Measurements from ENCODE around the gene SH3BP4.
A peak's percentile ranks its signal among the peaks of the same experiment; 100 is the strongest.
"Not testable (repeated sequence)": the region's sequence is repeated elsewhere in the genome, so short reads cannot be mapped to it uniquely, and the experiment has no call there.

SH3BP4 gene

DNA sequence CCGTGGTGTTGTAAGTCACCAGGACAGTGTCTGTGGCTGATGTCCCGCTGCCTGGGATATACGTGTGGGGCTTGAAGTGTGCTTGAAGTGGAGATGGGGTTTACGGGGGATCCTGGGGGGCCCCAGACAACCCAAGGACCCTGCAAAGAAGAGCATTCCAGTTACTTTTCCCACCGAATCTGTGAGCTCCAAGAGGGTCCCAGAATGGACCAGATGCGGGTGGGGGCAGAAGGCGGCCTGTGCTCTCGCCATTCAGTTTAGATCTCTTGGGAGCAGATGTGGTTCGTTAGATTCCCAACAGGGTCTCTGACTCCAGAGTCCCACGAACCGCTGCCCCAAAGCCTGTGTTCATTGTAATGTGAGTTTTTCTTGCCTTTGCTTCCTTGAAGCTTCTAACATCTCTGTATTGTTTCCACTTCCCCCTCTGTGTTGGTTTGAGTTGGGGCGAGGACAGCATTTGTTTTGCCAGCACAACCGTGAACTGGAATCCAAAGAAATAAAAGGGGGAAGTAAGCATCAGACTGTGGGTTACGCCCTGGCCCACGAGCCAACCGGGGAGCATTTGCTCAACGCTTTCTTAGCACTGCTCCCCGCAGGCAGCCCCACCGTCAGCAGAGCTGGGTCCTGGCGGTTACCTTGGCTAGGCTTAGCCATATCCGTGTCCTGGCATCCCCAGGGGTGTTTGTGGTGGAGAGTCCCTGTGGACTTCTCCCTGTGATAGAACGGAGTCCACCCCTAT lies 92.1 kb downstream of the SH3BP4 start:
- DNase-seq: peak; percentile 66

DNA sequence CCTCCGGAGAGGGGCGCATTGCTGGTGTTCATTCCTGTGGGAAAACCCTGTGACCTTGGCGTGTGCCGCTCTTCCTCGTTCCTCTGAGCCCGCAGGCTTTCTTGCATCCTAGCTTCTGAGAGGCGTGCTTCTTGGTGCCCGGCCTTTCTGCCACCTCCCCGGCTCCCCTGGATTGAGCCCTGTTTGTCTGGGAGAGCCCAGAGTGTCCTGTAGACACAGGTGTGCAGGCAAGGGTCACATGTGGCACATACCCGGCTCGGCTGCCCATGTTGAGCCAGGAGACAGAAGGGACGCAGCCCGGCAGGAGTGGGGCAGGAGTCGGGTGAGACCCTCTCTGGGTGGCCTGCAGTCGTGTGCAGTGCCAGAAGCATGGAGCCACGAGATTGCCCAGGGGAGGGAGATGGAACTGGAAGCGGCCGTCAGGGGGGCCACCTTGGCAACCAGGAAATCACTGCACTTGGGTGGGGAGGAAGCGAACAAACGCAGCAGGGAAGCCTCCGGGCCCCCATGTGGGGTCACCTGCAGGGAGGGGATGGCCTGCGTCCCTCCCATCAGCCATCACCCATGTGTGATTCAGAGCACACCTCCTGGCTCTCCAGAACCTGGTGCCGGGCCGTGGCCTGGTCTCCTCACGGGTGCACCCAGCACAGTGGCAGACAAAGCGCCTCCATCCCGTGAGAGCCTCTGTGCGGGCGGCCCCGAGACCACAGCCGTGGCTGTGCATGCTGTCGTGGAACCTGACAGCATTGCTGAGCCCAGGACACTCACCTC lies 92.9 kb downstream of the SH3BP4 start:
- no peak for DNase-seq

DNA sequence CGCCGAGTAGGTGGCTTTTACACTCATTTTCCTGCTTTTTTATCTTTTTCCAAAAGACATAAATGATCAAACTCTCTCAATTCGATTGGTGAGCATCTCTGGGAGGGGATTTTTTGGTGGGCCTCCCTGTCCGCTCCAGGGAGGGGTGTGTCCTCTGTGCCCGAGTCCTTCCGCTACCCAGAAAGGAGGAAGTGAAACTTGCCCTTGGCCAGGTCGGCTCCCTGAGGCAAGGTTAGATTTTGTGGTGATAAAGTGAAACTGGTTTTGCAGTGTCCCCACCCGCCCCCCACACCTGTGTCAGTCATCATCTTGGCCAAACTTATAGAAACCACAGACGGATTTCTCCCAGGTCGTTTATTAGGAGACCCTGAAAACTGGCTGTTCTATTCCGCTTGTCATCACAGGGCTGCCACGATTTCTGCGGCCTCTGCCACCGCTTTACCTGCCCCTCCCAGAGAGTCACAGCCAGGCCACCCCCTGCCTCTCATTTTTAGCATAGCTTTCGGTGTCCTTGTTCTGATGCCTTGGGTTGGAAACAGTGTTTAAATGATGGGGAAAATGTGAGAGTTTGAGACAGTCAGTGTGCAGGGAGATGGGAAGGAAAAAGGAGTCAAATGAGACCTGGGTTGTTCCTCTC lies 93.6 kb downstream of the SH3BP4 start:
- DNase-seq: no peak

DNA sequence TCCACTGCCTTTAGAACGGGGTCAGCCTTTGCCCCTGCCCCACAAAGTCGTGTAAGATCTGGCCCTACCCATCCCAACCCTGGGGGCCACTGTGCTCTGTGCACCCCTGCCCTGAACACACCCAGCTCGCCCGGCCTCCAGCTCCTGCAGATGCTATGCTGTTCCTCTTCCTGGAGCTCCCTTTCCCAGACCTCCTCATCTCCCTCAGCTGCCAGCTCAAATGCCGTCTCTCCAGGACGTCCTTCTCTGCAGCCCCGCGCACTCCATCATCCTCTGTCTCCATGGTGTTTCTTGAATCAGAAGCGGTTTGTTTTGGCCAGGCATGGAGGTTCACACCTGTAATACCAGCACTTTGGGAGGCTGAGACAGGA lies 94.1 kb downstream of the SH3BP4 start:
- DNase-seq: no peak

DNA sequence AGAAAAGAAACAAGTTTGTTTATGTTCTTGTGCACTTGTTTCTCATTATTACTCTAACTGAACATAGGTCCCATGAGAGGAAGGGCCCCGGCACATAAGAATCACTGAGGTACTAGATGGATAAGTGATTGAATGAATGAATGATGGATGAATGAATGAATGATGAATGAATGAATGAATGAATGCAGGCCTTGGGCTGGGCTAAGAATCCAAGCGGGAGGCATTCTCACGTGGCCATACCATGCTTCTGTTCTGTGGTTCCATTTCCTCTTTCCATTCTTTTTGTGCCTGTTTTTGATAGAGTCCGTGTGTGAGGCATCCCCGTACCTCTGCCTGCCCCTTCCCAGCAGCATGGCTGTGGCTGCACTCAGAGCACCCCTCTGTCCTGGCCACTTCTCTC lies 94.8 kb downstream of the SH3BP4 start:
- no peak for DNase-seq

DNA sequence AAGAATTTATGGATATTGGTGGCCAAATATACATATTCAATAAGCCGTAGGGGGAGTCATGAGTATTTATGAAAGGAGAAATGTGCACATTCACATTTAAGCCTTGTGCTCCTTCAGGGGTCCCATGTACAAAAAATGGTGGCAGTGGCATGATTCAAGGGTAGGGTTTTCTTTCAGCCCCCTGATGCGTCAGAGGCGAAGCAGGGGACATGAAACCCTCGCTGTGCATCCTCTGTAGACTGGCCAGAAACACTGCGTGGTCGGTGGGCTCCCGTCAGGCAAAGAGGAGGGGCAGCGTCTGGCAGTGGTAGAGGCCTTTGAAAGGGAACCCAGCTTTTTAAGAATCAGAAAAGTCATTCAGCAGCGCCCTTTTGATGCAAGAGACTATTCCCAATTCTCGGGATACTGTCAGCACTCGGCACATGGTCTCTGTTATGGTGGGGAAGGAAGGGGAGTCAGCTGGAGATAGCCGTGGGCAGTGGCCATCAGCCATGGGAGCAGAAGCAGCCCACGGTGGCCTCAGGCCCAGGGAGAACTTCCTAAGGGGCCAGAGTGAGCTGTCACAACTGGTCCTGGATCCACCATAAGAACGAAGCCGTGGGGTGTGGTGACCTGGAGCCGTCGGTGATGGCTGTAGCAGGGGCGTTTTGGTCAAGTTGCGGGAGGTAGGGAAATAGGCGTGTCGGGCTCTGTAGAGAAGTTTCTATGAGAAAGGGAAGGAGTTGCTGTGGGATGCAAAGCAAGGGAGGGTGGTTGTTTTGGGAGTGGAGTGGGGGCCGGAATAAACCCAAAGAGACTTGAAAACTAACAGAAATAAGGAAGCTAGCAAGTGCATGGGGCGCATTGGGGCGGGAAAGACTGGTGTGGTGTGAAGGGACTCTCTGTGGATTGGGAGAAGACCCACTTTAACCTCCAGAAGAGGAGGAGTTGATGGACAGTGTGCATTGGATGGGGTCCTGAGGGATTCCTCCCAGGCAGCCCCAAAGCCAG lies 95.6 kb downstream of the SH3BP4 start:
- DNase-seq: no peak

DNA sequence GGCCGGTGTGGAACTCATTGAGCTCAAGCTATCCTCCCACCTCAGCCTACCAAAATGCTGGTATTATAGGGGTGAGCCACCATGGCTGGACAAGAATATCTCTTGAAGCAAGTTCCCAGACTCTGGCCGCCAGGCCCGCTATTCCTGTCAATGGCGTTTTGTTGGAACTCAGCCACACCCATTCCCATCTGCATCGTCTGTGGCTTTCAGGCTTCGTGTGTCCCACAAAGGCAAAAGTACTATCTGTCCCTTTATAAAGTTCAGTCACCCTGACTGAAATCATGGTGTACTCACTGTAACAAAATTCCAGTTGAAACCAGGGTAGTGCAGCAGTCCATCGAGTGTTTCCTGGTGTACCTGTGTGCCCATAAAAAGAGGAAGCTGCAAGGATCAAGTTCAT lies 96.7 kb downstream of the SH3BP4 start:
- DNase-seq: no peak

DNA sequence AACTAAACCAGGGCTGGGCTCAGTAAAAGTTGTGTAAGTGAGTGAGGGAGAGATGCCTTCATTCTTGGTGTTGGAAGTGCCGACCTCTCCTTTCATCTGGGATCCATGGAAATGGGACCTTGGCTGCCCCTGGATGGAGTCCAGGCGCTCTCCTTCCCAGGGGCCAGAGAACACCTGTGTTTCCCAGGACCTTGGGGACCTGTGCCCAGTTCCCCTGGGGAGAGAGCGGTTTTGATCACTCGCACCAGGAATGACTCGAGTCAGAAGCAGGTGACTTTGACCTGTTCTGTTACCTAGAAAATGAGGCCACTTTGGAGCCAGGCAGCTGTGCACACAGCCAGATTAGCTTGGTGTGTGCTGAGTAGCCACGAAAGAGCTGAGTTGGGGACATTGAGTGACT lies 97.3 kb downstream of the SH3BP4 start:
- DNase-seq: no peak

DNA sequence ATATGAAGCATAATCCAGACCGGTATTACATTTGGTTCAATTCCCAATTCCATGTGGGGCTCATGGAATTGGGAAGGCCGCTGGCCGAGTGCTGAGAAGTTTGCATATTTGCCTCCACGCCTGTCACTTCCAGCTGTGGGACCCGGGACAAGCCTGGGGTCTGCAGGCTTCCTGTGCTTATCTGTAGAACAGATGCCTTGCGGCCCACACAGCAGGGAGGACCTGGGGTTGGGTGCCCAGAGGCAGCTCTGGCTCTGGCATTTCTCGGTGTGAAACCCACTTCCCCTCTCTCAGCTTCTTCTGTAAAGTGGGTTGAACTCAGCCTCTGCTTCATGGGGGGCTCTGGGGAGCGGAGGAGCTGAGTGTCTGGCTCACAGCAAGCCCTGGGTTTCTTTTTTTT lies 97.9 kb downstream of the SH3BP4 start:
- DNase-seq: peak; percentile 45

DNA sequence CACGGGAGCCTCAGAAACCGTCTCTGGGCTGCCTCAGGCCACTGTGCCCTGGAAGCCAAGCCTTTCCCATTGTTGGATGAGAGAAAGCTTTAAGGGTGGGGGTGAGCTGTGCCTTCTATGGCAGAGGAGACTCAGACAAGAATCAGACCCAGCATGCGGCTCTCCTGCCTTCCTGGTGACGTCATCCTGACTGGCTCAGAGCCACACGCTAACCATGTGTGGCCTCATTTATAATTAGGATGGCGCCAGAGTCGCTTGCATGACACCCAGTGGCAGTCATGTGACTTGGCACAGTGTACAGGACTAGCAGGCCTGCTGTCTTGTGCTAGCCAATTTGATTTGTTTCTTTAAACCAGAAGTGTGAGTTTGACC lies 99.1 kb downstream of the SH3BP4 start:
- peak; percentile 83 for DNase-seq

DNA sequence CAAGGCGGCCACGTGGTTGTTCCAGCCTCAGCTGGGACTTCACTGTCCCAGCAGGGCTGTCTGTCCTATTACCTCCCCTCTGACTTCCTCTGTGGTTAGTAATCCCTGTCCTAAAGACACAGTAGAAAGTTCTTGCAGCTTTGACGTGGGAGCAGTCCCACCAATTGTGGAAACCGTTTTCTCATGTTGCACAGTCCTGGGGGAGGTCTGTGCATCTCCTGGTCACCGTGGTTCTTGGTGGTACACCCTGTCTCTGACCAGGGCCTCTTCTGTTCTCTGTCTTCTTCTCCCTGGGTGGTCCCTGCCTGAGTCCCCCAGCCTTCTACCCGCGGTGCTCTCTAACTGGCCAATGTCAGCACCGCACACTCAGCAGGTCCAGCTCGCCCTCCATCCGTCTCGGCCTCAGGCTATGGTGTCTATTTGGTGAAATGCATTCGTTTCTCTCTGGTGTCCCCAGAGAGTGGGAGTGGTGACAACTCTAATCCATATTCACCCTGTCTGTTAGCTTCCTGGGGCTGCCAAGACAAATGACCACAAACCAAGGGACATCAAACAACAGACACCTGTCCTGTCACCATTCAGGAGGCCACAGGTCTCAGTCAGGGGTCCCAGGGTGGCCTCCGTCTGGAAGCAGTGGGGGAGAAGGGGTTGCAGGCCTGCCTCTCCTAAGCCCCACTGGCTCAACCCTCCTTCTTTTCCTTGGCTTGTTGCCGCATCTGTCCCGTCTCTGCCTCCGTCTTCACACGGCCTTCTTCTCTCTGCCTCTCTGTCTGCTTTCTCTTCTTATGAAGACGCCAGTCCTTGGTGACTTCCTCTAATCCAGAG lies 99.8 kb downstream of the SH3BP4 start:
- no peak for DNase-seq

DNA sequence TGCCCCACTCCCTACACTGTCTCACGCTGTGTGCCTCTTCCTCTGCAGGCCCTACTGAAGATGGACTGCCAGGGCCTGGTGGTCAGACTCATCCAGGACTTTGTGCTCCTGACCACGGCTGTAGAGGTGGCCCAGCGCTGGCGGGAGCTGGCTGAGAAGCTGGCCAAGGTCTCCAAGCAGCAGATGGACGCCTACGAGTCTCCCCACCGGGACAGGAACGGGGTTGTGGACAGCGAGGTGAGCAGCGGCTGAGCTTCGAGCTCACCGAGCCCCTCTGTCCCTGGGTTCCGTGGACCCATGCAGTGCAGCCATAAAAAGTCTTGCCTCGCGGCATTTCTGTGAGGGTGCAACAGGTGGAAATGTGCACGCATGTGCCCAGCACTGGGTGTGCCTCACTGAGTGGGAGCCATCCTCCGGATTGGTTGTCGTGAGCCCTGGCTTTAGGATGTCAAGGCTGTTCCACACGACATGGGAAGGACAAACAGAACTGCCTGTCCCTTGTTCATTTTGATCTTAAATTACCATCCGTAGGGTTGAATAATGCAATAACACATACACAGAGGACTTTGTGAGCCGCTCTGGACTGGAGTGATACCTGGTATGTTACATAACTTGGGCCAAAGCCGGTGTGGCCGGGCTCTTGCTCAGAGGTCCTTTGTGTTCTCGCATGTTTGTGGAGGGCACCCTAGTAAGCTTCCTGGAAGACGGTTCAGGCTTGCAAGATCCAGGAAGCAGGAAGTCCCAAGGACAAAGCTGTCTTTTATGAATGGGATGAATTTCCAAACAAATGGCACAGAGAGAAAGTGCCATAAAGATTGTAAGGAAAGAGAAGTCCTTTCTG lies 100.9 kb downstream of the SH3BP4 start:
- no peak for DNase-seq

DNA sequence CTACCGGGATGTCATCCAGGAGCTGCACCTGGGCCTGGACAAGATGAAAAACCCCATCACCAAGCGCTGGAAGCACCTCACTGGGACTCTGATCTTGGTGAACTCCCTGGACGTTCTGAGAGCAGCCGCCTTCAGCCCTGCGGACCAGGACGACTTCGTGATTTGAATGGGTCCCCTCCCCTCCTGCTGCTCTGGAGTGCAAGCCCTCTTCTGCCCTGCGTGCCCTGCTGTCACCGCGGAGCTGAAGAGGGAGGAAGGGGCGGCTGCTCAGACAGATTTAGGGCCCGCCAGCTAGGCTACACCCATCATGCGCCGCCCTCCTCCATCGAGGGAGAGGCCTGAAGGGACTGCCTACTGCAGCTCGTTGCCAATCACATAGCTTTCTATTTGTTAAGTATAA lies 101.8 kb downstream of the SH3BP4 start:
- no peak for DNase-seq

DNA sequence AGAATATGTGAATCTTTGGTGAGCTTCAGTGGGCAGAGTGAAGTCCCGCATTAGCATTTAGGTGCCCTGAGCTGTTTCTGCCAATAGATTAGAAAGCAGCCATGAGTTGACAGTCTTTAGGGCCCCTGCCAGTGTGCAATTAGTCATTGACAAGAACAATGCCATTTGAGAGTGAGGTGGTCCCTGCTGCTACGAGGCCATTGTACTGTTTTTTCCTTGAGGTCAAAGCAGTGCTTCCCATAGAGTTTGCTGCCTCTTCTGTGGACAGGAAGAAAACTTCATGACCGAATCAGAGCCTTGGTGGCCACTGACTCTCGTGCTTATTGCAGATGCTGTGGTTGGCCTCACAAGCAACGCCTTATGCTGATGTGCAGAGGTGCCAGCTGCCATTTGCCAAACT lies 102.7 kb downstream of the SH3BP4 start:
- DNase-seq: no peak

DNA sequence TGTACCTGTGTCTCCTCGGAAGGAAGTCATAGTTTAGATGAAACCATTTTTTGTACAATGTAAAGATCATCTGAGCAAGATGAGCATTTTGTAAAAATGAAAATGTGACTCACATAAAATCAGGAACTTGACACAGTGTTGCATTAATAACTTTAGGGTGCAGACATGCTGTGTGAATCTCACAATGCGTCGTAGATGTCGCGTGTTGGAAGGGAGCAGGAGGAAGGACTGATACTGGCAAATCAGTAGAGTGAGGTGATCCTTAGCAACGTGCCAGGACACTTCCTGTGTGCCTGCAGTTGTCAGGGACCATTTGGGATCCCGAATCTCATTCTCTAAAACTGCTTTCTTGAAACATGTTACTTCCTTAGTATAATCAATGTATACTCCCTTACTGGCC lies 103.1 kb downstream of the SH3BP4 start:
- DNase-seq: no peak

DNA sequence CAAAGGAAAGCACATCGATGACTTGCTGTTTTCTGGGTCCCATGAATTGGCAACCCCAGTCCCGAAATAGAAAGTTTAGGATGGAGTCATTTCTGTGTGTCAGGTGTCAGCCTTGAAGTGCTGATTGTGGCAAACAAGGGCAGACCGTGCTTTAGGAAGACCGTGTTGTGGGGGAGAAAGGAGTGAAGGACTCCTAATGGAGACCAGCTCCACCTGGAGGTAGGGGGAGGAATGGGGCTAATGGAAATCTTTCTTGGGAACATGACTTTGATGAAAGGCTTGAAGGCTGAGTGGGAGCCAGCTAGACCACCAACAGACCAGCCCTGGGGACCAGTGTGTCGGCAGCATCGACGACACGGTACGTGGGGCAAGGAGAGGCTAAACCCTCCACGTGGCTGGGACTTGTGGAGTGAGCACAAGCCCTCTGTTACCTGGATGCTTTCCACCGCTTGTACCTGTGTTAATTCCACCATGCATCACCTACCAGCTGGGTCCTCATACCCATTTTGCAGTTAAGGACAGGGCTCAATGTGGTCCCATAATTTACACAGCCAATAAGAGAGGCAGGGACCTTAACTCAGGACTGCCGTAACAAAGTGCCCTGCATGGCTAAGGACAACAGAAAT lies 104.2 kb downstream of the SH3BP4 start:
- DNase-seq: peak; percentile 70

DNA sequence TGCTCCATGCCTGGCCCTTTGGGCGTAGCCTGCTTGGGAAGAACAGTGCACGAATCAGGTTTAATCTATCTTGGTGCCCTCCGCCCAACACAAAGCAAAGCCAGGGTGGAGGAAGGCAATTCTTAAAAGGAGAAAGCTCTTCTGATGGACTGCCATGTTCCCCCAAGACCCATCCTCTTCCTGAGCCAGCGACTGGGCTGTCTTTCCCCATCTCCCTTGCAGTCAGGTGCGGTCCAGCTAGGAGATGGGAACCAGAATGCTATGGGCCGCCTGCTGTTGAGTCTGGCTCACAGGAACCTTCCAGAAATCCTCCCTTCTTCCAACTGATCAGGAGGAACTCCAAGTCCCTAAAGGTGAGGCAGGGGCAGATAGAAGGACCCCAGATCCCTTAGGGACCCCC lies 105.0 kb downstream of the SH3BP4 start:
- DNase-seq: no peak

DNA sequence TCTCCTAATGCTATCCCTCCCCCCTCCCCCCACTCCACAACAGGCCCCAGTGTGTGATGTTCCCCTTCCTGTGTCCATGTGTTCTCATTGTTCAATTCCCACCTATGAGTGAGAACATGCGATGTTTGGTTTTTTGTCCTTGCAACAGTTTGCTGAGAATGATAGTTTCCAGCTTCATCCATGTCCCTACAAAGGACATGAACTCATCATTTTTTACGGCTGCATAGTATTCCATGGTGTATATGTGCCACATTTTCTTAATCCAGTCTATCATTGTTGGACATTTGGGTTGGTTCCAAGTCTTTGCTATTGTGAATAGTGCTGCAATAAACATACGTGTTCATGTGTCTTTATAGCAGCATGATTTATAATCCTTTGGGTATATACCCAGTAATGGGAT lies 105.8 kb downstream of the SH3BP4 start:
- DNase-seq: not testable (repeated sequence)

DNA sequence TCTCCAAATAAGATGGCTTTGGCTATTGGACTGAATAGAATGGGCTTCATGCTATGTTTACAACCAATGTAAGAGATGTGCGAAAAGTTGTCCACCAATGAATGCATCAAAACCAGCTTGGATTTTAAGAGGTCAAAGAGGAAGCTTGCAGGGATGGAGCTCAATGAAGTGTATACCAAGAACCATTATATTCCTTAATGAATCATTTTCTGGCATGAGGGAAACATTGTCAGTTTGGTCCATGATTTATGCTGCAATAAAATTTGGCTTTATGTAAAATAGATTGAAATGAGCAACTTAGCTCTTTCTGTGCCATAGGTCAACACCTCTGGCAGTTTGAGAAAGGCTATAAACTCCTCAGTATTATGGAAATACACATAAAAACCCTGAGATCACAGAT lies 107.3 kb downstream of the SH3BP4 start:
- DNase-seq: no peak

DNA sequence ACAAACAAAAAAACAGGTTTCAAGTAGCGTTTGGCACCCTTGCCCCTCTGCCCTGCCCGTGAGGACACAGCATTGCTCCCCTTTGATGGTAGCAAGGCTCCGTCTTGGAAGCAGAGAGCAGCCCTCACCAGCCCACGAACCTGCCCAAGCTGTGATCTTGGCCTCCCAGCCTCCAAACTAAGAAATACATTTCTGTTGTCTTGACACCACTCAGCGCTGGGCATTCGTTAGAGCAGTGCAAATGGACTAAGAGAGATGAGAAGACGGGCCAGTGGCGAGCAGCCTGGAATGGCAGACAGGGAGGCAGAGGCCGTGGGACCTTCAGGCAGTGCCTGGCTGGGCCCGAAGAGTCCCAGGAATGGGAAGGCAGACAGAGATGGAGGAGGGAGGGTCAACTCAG lies 109.8 kb downstream of the SH3BP4 start:
- no peak for DNase-seq

Measured in hematopoietic multipotent progenitor cell treated with erythropoietin and hydrocortisone succinate and interleukin-3 and kit ligand, for 4 days (in vitro differentiated cells).